DND-41 (cell line): ENCODE results near the gene ZEB1.

Experiments used
- EZH2 ChIP-seq: IDR thresholded peaks from 3 replicates; pipeline ENCODE4 v1.6.1; 2012; ENCODE audit warnings: borderline replicate concordance, low read depth, mild to moderate bottlenecking, moderate library complexity, low read length, inconsistent platforms; ENCODE audit not compliant: severe bottlenecking
- TF ChIP-seq, protein P1 (sequence below): IDR thresholded peaks from 2 replicates; pipeline ENCODE4 v1.5.1; 2012; ENCODE audit warnings: borderline replicate concordance, low read length, moderate library complexity, mild to moderate bottlenecking; ENCODE audit not compliant: poor library complexity, severe bottlenecking; ENCODE audit errors: extremely low read depth

DNA sequence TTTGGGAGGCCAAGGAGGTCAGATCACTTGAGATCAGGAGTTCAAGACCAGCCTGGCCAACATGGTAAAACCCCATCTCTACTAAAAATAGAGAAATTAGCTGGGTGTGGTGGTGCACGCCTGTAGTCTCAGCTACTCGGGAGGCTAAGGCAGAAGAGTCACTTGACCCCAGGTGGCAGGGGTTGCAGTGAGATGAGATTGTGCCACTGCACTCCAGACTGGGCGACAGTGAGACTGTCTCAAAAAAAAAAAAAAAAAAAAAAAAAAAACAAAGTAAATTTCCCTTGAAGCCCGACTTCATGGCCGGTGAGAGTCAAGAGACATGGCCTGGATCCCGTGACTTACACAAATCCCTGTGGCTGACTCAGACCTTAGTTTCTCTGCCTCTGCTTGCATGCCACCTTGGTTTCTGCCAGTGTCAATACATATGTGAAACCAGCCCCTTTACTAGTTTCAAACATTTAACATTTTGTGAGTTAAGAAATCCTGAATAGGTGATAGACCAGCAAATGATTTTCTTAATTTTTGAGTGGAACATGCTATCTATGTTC lies 62.8 kb downstream of the ZEB1 start:
- TF ChIP-seq, protein P1, sequence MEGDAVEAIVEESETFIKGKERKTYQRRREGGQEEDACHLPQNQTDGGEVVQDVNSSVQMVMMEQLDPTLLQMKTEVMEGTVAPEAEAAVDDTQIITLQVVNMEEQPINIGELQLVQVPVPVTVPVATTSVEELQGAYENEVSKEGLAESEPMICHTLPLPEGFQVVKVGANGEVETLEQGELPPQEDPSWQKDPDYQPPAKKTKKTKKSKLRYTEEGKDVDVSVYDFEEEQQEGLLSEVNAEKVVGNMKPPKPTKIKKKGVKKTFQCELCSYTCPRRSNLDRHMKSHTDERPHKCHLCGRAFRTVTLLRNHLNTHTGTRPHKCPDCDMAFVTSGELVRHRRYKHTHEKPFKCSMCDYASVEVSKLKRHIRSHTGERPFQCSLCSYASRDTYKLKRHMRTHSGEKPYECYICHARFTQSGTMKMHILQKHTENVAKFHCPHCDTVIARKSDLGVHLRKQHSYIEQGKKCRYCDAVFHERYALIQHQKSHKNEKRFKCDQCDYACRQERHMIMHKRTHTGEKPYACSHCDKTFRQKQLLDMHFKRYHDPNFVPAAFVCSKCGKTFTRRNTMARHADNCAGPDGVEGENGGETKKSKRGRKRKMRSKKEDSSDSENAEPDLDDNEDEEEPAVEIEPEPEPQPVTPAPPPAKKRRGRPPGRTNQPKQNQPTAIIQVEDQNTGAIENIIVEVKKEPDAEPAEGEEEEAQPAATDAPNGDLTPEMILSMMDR: no peak
- TF ChIP-seq EZH2: no peak
